Mesenchymal stem cell (in vitro differentiated cells and primary cell): ENCODE data around the gene PDZD2.

ENCODE experiments used
- DNase-seq: peaks from one replicate; pipeline ENCODE4 v3.0.0-alpha.2; 2013
- H2AFZ ChIP-seq: one replicate; pipeline ENCODE4 v1.6.1; 2013; ENCODE audit warnings: low read depth, mild to moderate bottlenecking, control low read depth, inconsistent platforms, low read length, moderate library complexity
- H2AK5ac ChIP-seq: 2 replicates; pipeline ENCODE4 v1.6.1; 2013; ENCODE audit warnings: low read length, moderate library complexity, mild to moderate bottlenecking, inconsistent platforms; ENCODE audit not compliant: severe bottlenecking
- H2BK120ac ChIP-seq: one replicate; pipeline ENCODE4 v1.6.1; 2013; ENCODE audit warnings: low read depth, mild to moderate bottlenecking, inconsistent platforms, low read length, moderate library complexity
- H2BK12ac ChIP-seq, 2 experiments: one replicate each; pipeline ENCODE4 v1.6.1; 2013; ENCODE audit warnings: inconsistent platforms in 2 of 2, low read length in 2 of 2, mild to moderate bottlenecking in 2 of 2, moderate library complexity in 2 of 2, control low read depth in 1 of 2
- H2BK15ac ChIP-seq: one replicate; pipeline ENCODE4 v1.6.1; 2013; ENCODE audit warnings: mild to moderate bottlenecking, low read depth, inconsistent platforms; ENCODE audit not compliant: poor library complexity, severe bottlenecking
- H2BK5ac ChIP-seq: 2 replicates; pipeline ENCODE4 v1.6.1; 2013; ENCODE audit warnings: low read depth, mild to moderate bottlenecking, low read length, control low read depth, inconsistent platforms; ENCODE audit not compliant: poor library complexity, severe bottlenecking
- H3K14ac ChIP-seq, 2 experiments: one replicate each; pipeline ENCODE4 v1.6.1; 2013; ENCODE audit warnings: inconsistent platforms in 2 of 2, low read length in 2 of 2, control low read depth in 1 of 2, mild to moderate bottlenecking in 1 of 2, moderate library complexity in 1 of 2
- H3K18ac ChIP-seq, 2 experiments: one replicate each; pipeline ENCODE4 v1.6.1; 2013; ENCODE audit warnings: inconsistent platforms in 2 of 2, low read length in 2 of 2, control low read depth in 1 of 2, low read depth in 1 of 2, mild to moderate bottlenecking in 1 of 2
- H3K23ac ChIP-seq, 2 experiments: one replicate each; pipeline ENCODE4 v1.6.1; 2013; ENCODE audit warnings: inconsistent platforms in 2 of 2, low read length in 2 of 2, mild to moderate bottlenecking in 2 of 2, moderate library complexity in 2 of 2, control low read depth in 1 of 2
- H3K27ac ChIP-seq: 2 replicates; pipeline ENCODE4 v1.5.1; 2013; ENCODE audit warnings: mild to moderate bottlenecking, moderate library complexity, low read length, control low read depth, inconsistent platforms; ENCODE audit not compliant: poor library complexity, severe bottlenecking
- H3K27me3 ChIP-seq, 2 experiments: 2 replicates each; pipeline versions ENCODE4 v1.6.1 to v1.7.0; 2013; ENCODE audit warnings: low read length in 2 of 2, mild to moderate bottlenecking in 2 of 2, moderate library complexity in 2 of 2, control low read depth in 1 of 2, inconsistent platforms in 1 of 2; ENCODE audit not compliant: control insufficient read depth in 1 of 2, insufficient read depth in 1 of 2
- H3K36me3 ChIP-seq, 2 experiments: 2 replicates each; pipeline versions ENCODE4 v1.6.1 to v1.7.0; 2013; ENCODE audit warnings: low read length in 2 of 2, control low read depth in 1 of 2, inconsistent platforms in 1 of 2, low read depth in 1 of 2, mild to moderate bottlenecking in 1 of 2; ENCODE audit not compliant: insufficient read depth in 2 of 2, control insufficient read depth in 1 of 2
- H3K4ac ChIP-seq, 2 experiments: one replicate each; pipeline ENCODE4 v1.6.1; 2013; ENCODE audit warnings: inconsistent platforms in 2 of 2, low read length in 2 of 2, mild to moderate bottlenecking in 2 of 2, moderate library complexity in 2 of 2, control low read depth in 1 of 2, low read depth in 1 of 2
- H3K4me1 ChIP-seq: 2 replicates; pipeline ENCODE4 v1.6.1; 2013; ENCODE audit warnings: low read depth, low read length, control low read depth; ENCODE audit not compliant: control insufficient read depth, insufficient read depth
- H3K4me2 ChIP-seq: 2 replicates; pipeline ENCODE4 v1.6.1; 2013; ENCODE audit warnings: low read length, mild to moderate bottlenecking, inconsistent platforms; ENCODE audit not compliant: poor library complexity, severe bottlenecking
- H3K4me3 ChIP-seq, 2 experiments: 2 replicates each; pipeline versions ENCODE4 v1.5.1 to v1.7.0; 2013; ENCODE audit warnings: low read length in 2 of 2, mild to moderate bottlenecking in 2 of 2, control low read depth in 1 of 2, low read depth in 1 of 2; ENCODE audit not compliant: insufficient read depth in 1 of 2
- H3K79me1 ChIP-seq: replicated peaks from 2 replicates; pipeline ENCODE4 v1.6.1; 2013; ENCODE audit warnings: mild to moderate bottlenecking, control low read depth, low read length, inconsistent platforms; ENCODE audit not compliant: poor library complexity, severe bottlenecking
- H3K9ac ChIP-seq: 2 replicates; pipeline ENCODE4 v1.7.0; 2013; ENCODE audit warnings: mild to moderate bottlenecking, low read length, moderate library complexity
- H3K9me3 ChIP-seq: 2 replicates; pipeline ENCODE4 v1.7.0; 2013; ENCODE audit warnings: mild to moderate bottlenecking, low read length; ENCODE audit not compliant: control insufficient read depth
- H4K8ac ChIP-seq: one replicate; pipeline ENCODE4 v1.6.1; 2013; ENCODE audit warnings: inconsistent platforms, mild to moderate bottlenecking, low read length, moderate library complexity
- H4K91ac ChIP-seq: one replicate; pipeline ENCODE4 v1.6.1; 2013; ENCODE audit warnings: mild to moderate bottlenecking, low read length, inconsistent platforms
- WGBS: methylation state at CpG from one replicate; pipeline ENCODE4 v1.1.7; 2013; ENCODE audit warnings: mixed read lengths; 5-methylcytosine and 5-hydroxymethylcytosine counted together

PDZD2 gene

DNA sequence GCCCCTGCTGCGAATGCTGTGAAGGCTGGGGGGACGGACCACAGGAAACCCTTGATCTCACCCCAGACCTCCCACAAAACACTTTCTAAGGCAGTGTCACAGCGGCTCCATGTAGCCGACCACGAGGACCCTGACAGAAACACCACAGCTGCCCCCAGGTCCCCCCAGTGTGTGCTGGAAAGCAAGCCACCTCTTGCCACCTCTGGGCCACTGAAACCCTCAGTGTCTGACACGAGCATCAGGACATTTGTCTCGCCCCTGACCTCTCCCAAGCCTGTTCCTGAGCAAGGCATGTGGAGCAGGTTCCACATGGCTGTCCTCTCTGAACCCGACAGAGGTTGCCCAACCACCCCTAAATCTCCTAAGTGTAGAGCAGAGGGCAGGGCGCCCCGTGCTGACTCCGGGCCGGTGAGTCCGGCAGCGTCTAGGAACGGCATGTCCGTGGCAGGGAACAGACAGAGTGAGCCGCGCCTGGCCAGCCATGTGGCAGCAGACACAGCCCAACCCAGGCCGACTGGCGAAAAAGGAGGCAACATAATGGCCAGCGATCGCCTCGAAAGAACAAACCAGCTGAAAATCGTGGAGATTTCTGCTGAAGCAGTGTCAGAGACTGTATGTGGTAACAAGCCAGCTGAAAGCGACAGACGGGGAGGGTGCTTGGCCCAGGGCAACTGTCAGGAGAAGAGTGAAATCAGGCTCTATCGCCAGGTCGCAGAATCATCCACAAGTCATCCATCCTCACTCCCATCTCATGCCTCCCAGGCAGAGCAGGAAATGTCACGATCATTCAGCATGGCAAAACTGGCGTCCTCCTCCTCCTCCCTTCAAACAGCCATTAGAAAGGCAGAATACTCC is 450.4 kb downstream of the PDZD2 start:
- Histone ChIP-seq H2BK5ac (no peak overlapping the region), H3K4me2 (no peak overlapping the region), H3K36me3 (peaks cover 19 to 22% of the 10 kb centered on the region in 2 experiments), H3K79me1 (no peaks in the 10 kb centered on the region), H3K27me3 (no peaks in the 10 kb centered on the region), H2AK5ac (no peak overlapping the region), H3K4ac (no peak overlapping the region), H4K8ac (no peak overlapping the region), H3K27ac (no peak overlapping the region), H4K91ac (no peak overlapping the region), H3K4me1 (peaks cover 3% of the 10 kb centered on the region), H3K14ac (no peak overlapping the region), H3K23ac (no peak overlapping the region), H2BK120ac (no peak overlapping the region), H3K18ac (no peak overlapping the region), H3K4me3 (no peak overlapping the region), H3K9ac (no peak overlapping the region), H2AFZ (no peak overlapping the region), H2BK12ac (no peak overlapping the region), H2BK15ac (no peak overlapping the region), H3K9me3 (no peaks in the 10 kb centered on the region)
- no peak for DNase-seq
- 94% methylated on average over 30 of the region's 30 CpGs for WGBS

DNA sequence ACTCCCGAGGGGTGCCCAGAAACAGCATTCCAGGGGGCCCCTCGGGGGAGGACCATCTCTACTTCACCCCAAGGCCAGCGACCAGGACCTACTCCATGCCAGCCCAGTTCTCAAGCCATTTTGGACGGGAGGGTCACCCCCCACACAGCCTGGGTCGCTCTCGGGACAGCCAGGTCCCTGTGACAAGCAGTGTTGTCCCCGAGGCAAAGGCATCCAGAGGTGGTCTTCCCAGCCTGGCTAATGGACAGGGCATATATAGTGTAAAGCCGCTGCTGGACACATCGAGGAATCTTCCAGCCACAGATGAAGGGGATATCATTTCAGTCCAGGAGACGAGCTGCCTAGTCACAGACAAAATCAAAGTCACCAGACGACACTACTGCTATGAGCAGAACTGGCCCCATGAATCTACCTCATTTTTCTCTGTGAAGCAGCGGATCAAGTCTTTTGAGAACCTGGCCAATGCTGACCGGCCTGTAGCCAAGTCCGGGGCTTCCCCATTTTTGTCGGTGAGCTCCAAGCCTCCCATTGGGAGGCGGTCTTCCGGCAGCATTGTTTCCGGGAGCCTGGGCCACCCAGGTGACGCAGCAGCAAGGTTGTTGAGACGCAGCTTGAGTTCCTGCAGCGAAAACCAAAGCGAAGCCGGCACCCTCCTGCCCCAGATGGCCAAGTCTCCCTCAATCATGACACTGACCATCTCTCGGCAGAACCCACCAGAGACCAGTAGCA is 451.3 kb downstream of the PDZD2 start:
- no peak overlapping the region for H3K18ac ChIP-seq
- H3K79me1 ChIP-seq: no peaks in the 10 kb centered on the region
- H3K9ac ChIP-seq: no peak overlapping the region
- no peak overlapping the region for H3K27ac ChIP-seq
- no peak overlapping the region for H2BK120ac ChIP-seq
- no peak overlapping the region for H4K91ac ChIP-seq
- H3K23ac ChIP-seq: no peak overlapping the region
- H3K4me2 ChIP-seq: no peak overlapping the region
- no peaks in the 10 kb centered on the region for H3K9me3 ChIP-seq
- DNase-seq: no peak
- H2BK15ac ChIP-seq: no peak overlapping the region
- H3K4ac ChIP-seq: no peak overlapping the region
- no peaks in the 10 kb centered on the region for H3K27me3 ChIP-seq
- no peak overlapping the region for H3K4me3 ChIP-seq
- H3K4me1 ChIP-seq: peaks cover 3% of the 10 kb centered on the region
- 95% methylated on average over 24 of the region's 24 CpGs for WGBS
- no peak overlapping the region for H2AFZ ChIP-seq
- no peak overlapping the region for H3K14ac ChIP-seq
- H3K36me3 ChIP-seq: peaks cover 26 to 29% of the 10 kb centered on the region in 2 experiments
- H2BK5ac ChIP-seq: no peak overlapping the region
- no peak overlapping the region for H4K8ac ChIP-seq
- H2AK5ac ChIP-seq: no peak overlapping the region
- no peak overlapping the region for H2BK12ac ChIP-seq

DNA sequence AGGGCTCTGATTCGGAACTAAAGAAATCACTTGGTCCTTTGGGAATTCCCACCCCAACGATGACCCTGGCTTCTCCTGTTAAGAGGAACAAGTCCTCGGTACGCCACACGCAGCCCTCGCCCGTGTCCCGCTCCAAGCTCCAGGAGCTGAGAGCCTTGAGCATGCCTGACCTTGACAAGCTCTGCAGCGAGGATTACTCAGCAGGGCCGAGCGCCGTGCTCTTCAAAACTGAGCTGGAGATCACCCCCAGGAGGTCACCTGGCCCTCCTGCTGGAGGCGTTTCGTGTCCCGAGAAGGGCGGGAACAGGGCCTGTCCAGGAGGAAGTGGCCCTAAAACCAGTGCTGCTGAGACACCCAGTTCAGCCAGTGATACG is 451.8 kb downstream of the PDZD2 start:
- H3K36me3 ChIP-seq: peaks cover 29% of the 10 kb centered on the region in 2 experiments
- H3K4ac ChIP-seq: no peak overlapping the region
- no peak overlapping the region for H3K4me2 ChIP-seq

More for the DNA sequence above, 451.8 kb downstream of the PDZD2 start:
- Histone ChIP-seq H3K27ac (no peak overlapping the region), H2AFZ (no peak overlapping the region), H3K27me3 (no peaks in the 10 kb centered on the region), H3K18ac (no peak overlapping the region), H2BK5ac (no peak overlapping the region), H2AK5ac (no peak overlapping the region), H3K9me3 (no peaks in the 10 kb centered on the region), H2BK120ac (no peak overlapping the region), H3K4me1 (peaks cover 3% of the 10 kb centered on the region), H3K4me3 (no peak overlapping the region), H3K23ac (no peak overlapping the region), H4K91ac (no peak overlapping the region), H2BK12ac (no peak overlapping the region), H3K14ac (no peak overlapping the region), H2BK15ac (no peak overlapping the region), H3K79me1 (no peaks in the 10 kb centered on the region), H3K9ac (no peak overlapping the region), H4K8ac (no peak overlapping the region)
- WGBS: 92% methylated on average over 16 of the region's 17 CpGs
- no peak for DNase-seq
